HepG2 (cell line): ENCODE results near the gene SRP9. TPM values are rescaled to one million over a fixed set of nuclear protein-coding genes. Genes with fewer than 3 reads are reported as not detected.

Source experiments
- FIP1L1 ChIP-seq: fragments of 200-400 bp; formaldehyde crosslinking; IDR thresholded peaks from 2 replicates; pipeline ENCODE4 v1.6.1; 2018; ENCODE audit warnings: low read depth, mild to moderate bottlenecking, low read length, moderate library complexity, borderline replicate concordance; ENCODE audit not compliant: insufficient read depth
- FOXA1 ChIP-seq, 2 experiments: fragments of 450-650 bp in 1 of 2; sonication (generic) in 1 of 2; formaldehyde crosslinking in 1 of 2; IDR thresholded peaks; 2 replicates each; pipeline versions ENCODE4 v1.4.0 to v1.6.1; 2016 to 2020; ENCODE audit warnings: missing genetic modification reagents in 1 of 2
- HDAC1 ChIP-seq: sonication (generic); formaldehyde crosslinking; IDR thresholded peaks from 2 replicates; pipeline ENCODE4 v1.5.1; 2020; ENCODE audit warnings: mild to moderate bottlenecking, missing genetic modification reagents
- HDAC2 ChIP-seq: sonication (generic); formaldehyde crosslinking; IDR thresholded peaks from 2 replicates; pipeline ENCODE4 v1.4.0; 2020; ENCODE audit warnings: missing genetic modification reagents
- ISL2 ChIP-seq: sonication (generic); formaldehyde crosslinking; IDR thresholded peaks from 2 replicates; pipeline ENCODE4 v1.5.0; 2020; ENCODE audit warnings: missing genetic modification reagents
- POGZ ChIP-seq: sonication (generic); formaldehyde crosslinking; IDR thresholded peaks from 2 replicates; pipeline ENCODE4 v1.4.0; 2020; ENCODE audit warnings: mild to moderate bottlenecking, missing genetic modification reagents
- PRMT3 ChIP-seq: sonication (generic); formaldehyde crosslinking; IDR thresholded peaks from 2 replicates; pipeline ENCODE4 v1.8.1; 2022; ENCODE audit warnings: low read depth, mild to moderate bottlenecking, moderate library complexity, missing genetic modification reagents, borderline replicate concordance
- RCOR2 ChIP-seq: IDR thresholded peaks from 2 replicates; pipeline ENCODE4 v1.6.1; 2016; ENCODE audit warnings: missing biosample characterization, missing genetic modification reagents
- RXRA ChIP-seq: sonication (generic); formaldehyde crosslinking; IDR thresholded peaks from 2 replicates; pipeline ENCODE4 v1.5.1; 2020; ENCODE audit warnings: missing genetic modification reagents
- SALL2 ChIP-seq: sonication (generic); formaldehyde crosslinking; IDR thresholded peaks from 2 replicates; pipeline ENCODE4 v1.8.1; 2023; ENCODE audit warnings: mild to moderate bottlenecking, missing genetic modification reagents, inconsistent platforms
- ZBTB34 ChIP-seq: sonication (generic); formaldehyde crosslinking; IDR thresholded peaks from 2 replicates; pipeline ENCODE4 v1.8.0; 2022; ENCODE audit warnings: mild to moderate bottlenecking, missing genetic modification reagents
- ZFP36 ChIP-seq: fragments of 150-350 bp; IDR thresholded peaks from 2 replicates; pipeline ENCODE4 v1.6.1; 2018; ENCODE audit warnings: borderline replicate concordance, low read length, low read depth; ENCODE audit not compliant: partially characterized antibody
- ZNF232 ChIP-seq: sonication (generic); formaldehyde crosslinking; IDR thresholded peaks from 2 replicates; pipeline ENCODE4 v1.4.0; 2020; ENCODE audit warnings: missing genetic modification reagents, borderline replicate concordance
- ZNF609 ChIP-seq: sonication (generic); formaldehyde crosslinking; IDR thresholded peaks from 2 replicates; pipeline ENCODE4 v1.4.0; 2020; ENCODE audit warnings: mild to moderate bottlenecking, missing genetic modification reagents, borderline replicate concordance
- ZNF687 ChIP-seq: sonication (generic); formaldehyde crosslinking; IDR thresholded peaks from 2 replicates; pipeline ENCODE4 v1.5.1; 2020; ENCODE audit warnings: mild to moderate bottlenecking, missing genetic modification reagents, moderate library complexity
- ZNF740 ChIP-seq: sonication (generic); formaldehyde crosslinking; IDR thresholded peaks from 2 replicates; pipeline ENCODE4 v1.4.0; 2020; ENCODE audit warnings: missing genetic modification reagents
- polyA plus RNA-seq, 8 experiments: library from polyadenylated mRNA; depleted of rRNA in 3 of 8; stranded (reverse) in 7 of 8; unstranded in 1 of 8; fragments of >200 nt; fragmentation: Illumina TruSeq in 4 of 8; extraction: Trizol in 4 of 8; gene quantifications; 2 replicates each; pipeline versions ENCODE4 v1.2.1 to v1.2.3, GENCODE V29; 2011 to 2016; ENCODE audit warnings: low read depth in 4 of 8, missing spikeins in 1 of 8, mixed read lengths in 1 of 8; ENCODE audit not compliant: insufficient read depth in 1 of 8
- total RNA-seq, 5 experiments: library from RNA; depleted of rRNA; stranded (reverse); fragments of >200 nt; fragmentation: Illumina TruSeq; extraction: Trizol; gene quantifications; 2 replicates each; pipeline ENCODE4 v1.2.3, GENCODE V29; 2016; ENCODE audit warnings: low read depth in 1 of 5

SRP9 gene
- total and polyA plus RNA-seq, 2 of the 13 experiments (the other 11 are each of a cell fraction or from before 2014, with no cell fraction given): 251 to 307 TPM

GRCh38 chr1:225825078-225825477, 47.5 kb downstream of the SRP9 start (continued):
- TF ChIP-seq ZNF609 (CRISPR knock-in tag): peak; percentile 46; the same call in 1 of the 2 replicates
- no peak for TF ChIP-seq FOXA1 (IDR thresholded peaks at IDR 0.05)
- peak; percentile 68 for TF ChIP-seq FOXA1 (CRISPR knock-in tag; IDR thresholded peaks at IDR 0.05)
- peak; percentile 44 for TF ChIP-seq ZFP36
- peak; percentile 91 for TF ChIP-seq HDAC2
- peak; percentile 76; the same call in 1 of the 2 replicates for TF ChIP-seq RXRA (CRISPR knock-in tag)
- TF ChIP-seq ZBTB34 (CRISPR knock-in tag): 0 out of 2 replicates have a peak, but pooled peaks have one; percentile 48
- TF ChIP-seq ZNF232: peak; percentile 79; the same call in 1 of the 2 replicates
- peak; percentile 51; the same call in 1 of the 2 replicates for TF ChIP-seq SALL2
- TF ChIP-seq POGZ (CRISPR knock-in tag): peak; percentile 62
- TF ChIP-seq PRMT3 (CRISPR knock-in tag): no peak
- peak; percentile 78; the same call in 1 of the 2 replicates for TF ChIP-seq ISL2 (CRISPR knock-in tag)
- peak; percentile 94 for TF ChIP-seq HDAC1 (CRISPR knock-in tag)
- TF ChIP-seq FIP1L1: no peak
- TF ChIP-seq ZNF740 (CRISPR knock-in tag): no peak
- TF ChIP-seq RCOR2: peak; percentile 64; the same call in 1 of the 2 replicates
- peak; percentile 91 for TF ChIP-seq ZNF687
